Activated T-cell treated with anti-CD3 and anti-CD28 coated beads, Interleukin-2, amount 50 U/mL, for 24 hours (primary cell): ENCODE measurements around the gene GH2.
"Not testable (repeated sequence)": the region's sequence is repeated elsewhere in the genome, so short reads cannot be mapped to it uniquely, and the experiment has no call there.

Experiments used
- DNase-seq: peaks from one replicate; pipeline ENCODE4 v3.0.0-alpha.2; 2020
- H3K27ac Mint-ChIP-seq: 2 replicates; pipeline ENCODE4 v1.8.0; 2020; ENCODE audit warnings: mild to moderate bottlenecking, mixed read lengths
- H3K27me3 Mint-ChIP-seq: 2 replicates; pipeline ENCODE4 v1.8.0; 2020; ENCODE audit warnings: mixed read lengths
- H3K36me3 Mint-ChIP-seq: 2 replicates; pipeline ENCODE4 v1.8.0; 2020; ENCODE audit warnings: low read depth, mixed read lengths
- H3K4me1 Mint-ChIP-seq: 2 replicates; pipeline ENCODE4 v1.8.0; 2020; ENCODE audit warnings: low read depth, mixed read lengths
- H3K4me3 Mint-ChIP-seq: 2 replicates; pipeline ENCODE4 v1.8.0; 2020; ENCODE audit warnings: mild to moderate bottlenecking, moderate library complexity, mixed read lengths
- H3K9me3 Mint-ChIP-seq: 2 replicates; pipeline ENCODE4 v1.8.0; 2020; ENCODE audit warnings: mixed read lengths

Gene GH2

GRCh38 chr17:63898899-63899798 lies 17.4 kb upstream of the GH2 start:
- Mint-ChIP-seq H3K4me1 (peaks cover 19% of the 10 kb centered on the region), H3K27ac (peak overlapping the region; percentile 18)
- H3K36me3 Mint-ChIP-seq, H3K9me3 Mint-ChIP-seq, DNase-seq, H3K27me3 Mint-ChIP-seq, H3K4me3 Mint-ChIP-seq: not testable (repeated sequence)

GRCh38 chr17:63896524-63897354 lies 15.0 kb upstream of the GH2 start, which contains the start of gene CSH1:
TSS of gene CSH1 (minus strand) at chr17:63896574. CDS start at chr17:63896511, 63 bp downstream.
- not testable (repeated sequence) for H3K9me3 Mint-ChIP-seq, H3K4me3 Mint-ChIP-seq, H3K27ac Mint-ChIP-seq, DNase-seq, H3K36me3 Mint-ChIP-seq, H3K27me3 Mint-ChIP-seq
- H3K4me1 Mint-ChIP-seq: peaks cover 15% of the 10 kb centered on the region

GRCh38 chr17:63894821-63895220 lies 13.1 kb upstream of the GH2 start:
- not testable (repeated sequence) for H3K36me3 Mint-ChIP-seq, H3K4me3 Mint-ChIP-seq, H3K27ac Mint-ChIP-seq

GRCh38 chr17:63894021-63894420 lies 12.3 kb upstream of the GH2 start:
- H3K27me3 Mint-ChIP-seq, H3K27ac Mint-ChIP-seq, DNase-seq, H3K4me3 Mint-ChIP-seq, H3K36me3 Mint-ChIP-seq, H3K4me1 Mint-ChIP-seq, H3K9me3 Mint-ChIP-seq: not testable (repeated sequence)

More at GRCh38 chr17:63894821-63895220, 13.1 kb upstream of the GH2 start:
- H3K27me3 Mint-ChIP-seq, H3K9me3 Mint-ChIP-seq, DNase-seq: not testable (repeated sequence)
- H3K4me1 Mint-ChIP-seq: peaks cover 11% of the 10 kb centered on the region

GRCh38 chr17:63892316-63893037 lies 10.7 kb upstream of the GH2 start:
- not testable (repeated sequence) for H3K27ac Mint-ChIP-seq, H3K36me3 Mint-ChIP-seq, H3K27me3 Mint-ChIP-seq, H3K4me3 Mint-ChIP-seq, DNase-seq, H3K4me1 Mint-ChIP-seq, H3K9me3 Mint-ChIP-seq

GRCh38 chr17:63889026-63889848 lies 7.5 kb upstream of the GH2 start:
- H3K4me1 Mint-ChIP-seq, DNase-seq, H3K27me3 Mint-ChIP-seq, H3K27ac Mint-ChIP-seq, H3K36me3 Mint-ChIP-seq, H3K9me3 Mint-ChIP-seq, H3K4me3 Mint-ChIP-seq: not testable (repeated sequence)

- not testable (repeated sequence) for H3K27ac Mint-ChIP-seq, H3K4me3 Mint-ChIP-seq, H3K4me1 Mint-ChIP-seq, DNase-seq, H3K36me3 Mint-ChIP-seq, H3K9me3 Mint-ChIP-seq, H3K27me3 Mint-ChIP-seq
These were observed 3.4 kb upstream of the GH2 start for GRCh38 chr17:63885119-63885518.

GRCh38 chr17:63882626-63883126 lies 932 bp upstream of the GH2 start:
- H3K27me3 Mint-ChIP-seq, H3K9me3 Mint-ChIP-seq, H3K4me3 Mint-ChIP-seq, H3K4me1 Mint-ChIP-seq, H3K36me3 Mint-ChIP-seq, H3K27ac Mint-ChIP-seq, DNase-seq: not testable (repeated sequence)

GRCh38 chr17:63881337-63881736 lies 407 bp downstream of the GH2 start:
- not testable (repeated sequence) for H3K27ac Mint-ChIP-seq, H3K27me3 Mint-ChIP-seq, DNase-seq, H3K36me3 Mint-ChIP-seq, H3K4me3 Mint-ChIP-seq, H3K4me1 Mint-ChIP-seq, H3K9me3 Mint-ChIP-seq

GRCh38 chr17:63880706-63881105 lies 1.0 kb downstream of the GH2 start:
- Mint-ChIP-seq H3K27ac (no peak overlapping the region), H3K27me3 (no peaks in the 10 kb centered on the region), H3K4me1 (peaks cover 2% of the 10 kb centered on the region), H3K4me3 (no peak overlapping the region), H3K9me3 (no peaks in the 10 kb centered on the region), H3K36me3 (no peaks in the 10 kb centered on the region)
- DNase-seq: no peak

GRCh38 chr17:63878413-63878812 lies 3.3 kb downstream of the GH2 start:
- not testable (repeated sequence) for H3K4me3 Mint-ChIP-seq

GRCh38 chr17:63874693-63875092 lies 7.1 kb downstream of the GH2 start:
- DNase-seq, H3K4me1 Mint-ChIP-seq, H3K4me3 Mint-ChIP-seq, H3K9me3 Mint-ChIP-seq, H3K27me3 Mint-ChIP-seq, H3K36me3 Mint-ChIP-seq, H3K27ac Mint-ChIP-seq: not testable (repeated sequence)

More at GRCh38 chr17:63878413-63878812, 3.3 kb downstream of the GH2 start:
- not testable (repeated sequence) for H3K36me3 Mint-ChIP-seq, H3K4me1 Mint-ChIP-seq, H3K27me3 Mint-ChIP-seq, H3K27ac Mint-ChIP-seq, H3K9me3 Mint-ChIP-seq, DNase-seq

GRCh38 chr17:63874061-63874626 lies 7.6 kb downstream of the GH2 start:
- H3K27me3 Mint-ChIP-seq, H3K4me1 Mint-ChIP-seq, H3K9me3 Mint-ChIP-seq, H3K4me3 Mint-ChIP-seq, DNase-seq, H3K36me3 Mint-ChIP-seq, H3K27ac Mint-ChIP-seq: not testable (repeated sequence)
